NT2/D1 (cell line): ENCODE results near the gene PDE6A.
"Not testable (repeated sequence)": the region's sequence is repeated elsewhere in the genome, so short reads cannot be mapped to it uniquely, and the experiment has no call there.

Source experiments
- DNase-seq: peaks from one replicate; pipeline ENCODE4 v3.0.0-alpha.2; 2011; ENCODE audit warnings: low read depth, low spot score
- H3K27me3 ChIP-seq: 2 replicates; pipeline ENCODE4 v1.6.0; 2011; ENCODE audit warnings: mild to moderate bottlenecking; ENCODE audit not compliant: insufficient read length, insufficient read depth
- H3K36me3 ChIP-seq: 2 replicates; pipeline ENCODE4 v1.6.1; 2011; ENCODE audit warnings: mild to moderate bottlenecking, low read length, mixed read lengths; ENCODE audit not compliant: insufficient read depth, insufficient read length
- H3K4me1 ChIP-seq: 2 replicates; pipeline ENCODE4 v1.5.1; 2011; ENCODE audit not compliant: insufficient read depth, insufficient read length
- H3K4me3 ChIP-seq: 2 replicates; pipeline ENCODE4 v1.5.1; 2011; ENCODE audit warnings: low read depth; ENCODE audit not compliant: insufficient read length
- H3K9ac ChIP-seq: 2 replicates; pipeline ENCODE4 v1.6.0; 2011; ENCODE audit warnings: low read depth; ENCODE audit not compliant: insufficient read length
- H3K9me3 ChIP-seq: 2 replicates; pipeline ENCODE4 v1.5.1; 2011; ENCODE audit warnings: mild to moderate bottlenecking, low read length; ENCODE audit not compliant: insufficient read depth
- SUZ12 ChIP-seq: IDR thresholded peaks from 2 replicates; pipeline ENCODE4 v1.6.1; 2011; ENCODE audit not compliant: insufficient read length, insufficient read depth; ENCODE audit errors: extremely low read depth
- YY1 ChIP-seq: IDR thresholded peaks from 2 replicates; pipeline ENCODE4 v1.6.1; 2011; ENCODE audit not compliant: insufficient read length, insufficient read depth
- ZNF274 ChIP-seq: IDR thresholded peaks from 2 replicates; pipeline ENCODE4 v1.6.1; 2011; ENCODE audit warnings: mild to moderate bottlenecking, low read depth, low read length

PDE6A gene

GRCh38 chr5:149870232-149870631 is 74.4 kb downstream of the PDE6A start:
- TF ChIP-seq ZNF274, result no peak
- Histone ChIP-seq H3K27me3 (no peaks in the 10 kb centered on the region), H3K36me3 (no peaks in the 10 kb centered on the region)

DNA sequence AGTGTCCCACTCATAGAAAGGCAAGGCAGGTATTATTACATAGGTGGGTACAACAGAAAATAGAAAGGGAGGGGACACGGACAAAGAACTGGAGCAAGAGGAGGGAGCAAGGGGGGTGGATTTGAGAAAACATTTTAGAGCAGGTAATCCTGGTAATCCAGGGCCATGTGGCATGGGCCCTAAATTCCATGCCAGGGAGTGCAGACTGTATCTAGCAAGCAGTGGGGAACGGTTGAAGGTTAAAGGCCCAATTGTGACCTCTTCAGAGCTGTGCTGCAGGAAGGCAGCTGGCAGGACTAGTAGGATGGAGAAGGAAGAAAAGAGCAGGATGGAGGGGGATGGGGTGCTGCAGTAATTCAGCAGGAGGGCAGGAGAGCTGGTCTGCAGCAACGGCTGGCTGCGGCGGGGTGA is 75.2 kb downstream of the PDE6A start:
- Histone ChIP-seq H3K4me1 (no peaks in the 10 kb centered on the region), H3K9me3 (no peaks in the 10 kb centered on the region), H3K27me3 (no peaks in the 10 kb centered on the region), H3K9ac (no peak overlapping the region), H3K36me3 (no peaks in the 10 kb centered on the region), H3K4me3 (no peak overlapping the region)
- TF ChIP-seq ZNF274 (no peak), SUZ12 (no peak), YY1 (no peak)
- DNase-seq, result no peak

More at GRCh38 chr5:149870232-149870631, 74.4 kb downstream of the PDE6A start:
- Histone ChIP-seq H3K4me1 (no peaks in the 10 kb centered on the region), H3K9ac (no peak overlapping the region), H3K9me3 (no peaks in the 10 kb centered on the region), H3K4me3 (no peak overlapping the region)
- DNase-seq, result no peak

- TF ChIP-seq YY1 (no peak), SUZ12 (no peak), ZNF274 (no peak)
- Histone ChIP-seq H3K4me3 (no peak overlapping the region), H3K9ac (no peak overlapping the region), H3K27me3 (no peaks in the 10 kb centered on the region), H3K4me1 (peaks cover 3% of the 10 kb centered on the region), H3K9me3 (no peaks in the 10 kb centered on the region), H3K36me3 (no peaks in the 10 kb centered on the region)
- DNase-seq, result no peak
Observed at GRCh38 chr5:149865746-149866145, 78.8 kb downstream of the PDE6A start.

DNA sequence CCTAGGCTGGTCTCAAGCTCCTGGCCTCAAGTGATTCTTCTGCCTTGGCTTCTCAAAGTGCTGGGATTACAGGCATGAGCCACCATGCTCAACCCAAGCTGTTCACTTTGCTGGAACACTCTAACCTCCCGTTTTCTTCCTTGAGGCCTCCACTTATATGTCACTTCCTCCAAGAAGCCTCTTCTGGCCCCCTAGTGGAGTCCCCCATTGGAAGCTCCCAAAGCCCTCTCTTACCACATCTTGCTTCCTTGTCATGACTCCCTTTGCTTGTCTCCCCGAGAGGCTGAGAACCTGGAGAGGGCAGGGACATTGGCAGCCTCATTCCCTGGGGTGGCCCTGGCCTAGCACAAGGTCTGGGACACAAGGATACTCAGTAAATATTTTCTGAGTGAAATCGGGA is 80.8 kb downstream of the PDE6A start:
- no peaks in the 10 kb centered on the region for H3K36me3 ChIP-seq

DNA sequence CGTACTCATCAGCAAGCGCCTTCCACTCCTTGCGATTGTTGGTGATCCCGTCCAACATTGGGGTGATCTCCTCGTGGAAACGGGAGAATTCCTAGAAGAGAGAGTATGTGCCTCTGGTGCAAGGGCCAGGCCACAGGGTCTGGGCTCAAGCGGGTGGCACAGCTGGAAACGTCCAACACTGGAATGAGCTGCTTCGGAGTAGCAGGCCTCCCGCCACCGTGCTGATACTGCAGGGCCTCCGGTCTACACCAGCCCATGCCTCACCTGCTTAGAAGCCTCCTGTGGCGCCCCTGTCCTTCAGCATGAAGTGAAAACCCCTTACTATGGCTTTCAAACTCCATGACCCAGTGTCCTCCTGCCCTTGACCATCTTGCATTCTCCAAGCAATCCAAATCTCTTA is 81.4 kb downstream of the PDE6A start:
- Histone ChIP-seq H3K9ac (no peak overlapping the region), H3K4me3 (no peak overlapping the region), H3K4me1 (peaks cover 3% of the 10 kb centered on the region), H3K36me3 (no peaks in the 10 kb centered on the region), H3K27me3 (no peaks in the 10 kb centered on the region), H3K9me3 (no peaks in the 10 kb centered on the region)
- DNase-seq, result no peak
- no peak for TF ChIP-seq YY1

More for the DNA sequence above, 80.8 kb downstream of the PDE6A start:
- H3K4me1 ChIP-seq, result peaks cover 3% of the 10 kb centered on the region
- H3K9ac ChIP-seq, result no peak overlapping the region
- H3K9me3 ChIP-seq, result no peaks in the 10 kb centered on the region
- H3K27me3 ChIP-seq, result no peaks in the 10 kb centered on the region
- H3K4me3 ChIP-seq, result no peak overlapping the region
- no peak for DNase-seq
- TF ChIP-seq YY1 (no peak), SUZ12 (no peak), ZNF274 (no peak)

DNA sequence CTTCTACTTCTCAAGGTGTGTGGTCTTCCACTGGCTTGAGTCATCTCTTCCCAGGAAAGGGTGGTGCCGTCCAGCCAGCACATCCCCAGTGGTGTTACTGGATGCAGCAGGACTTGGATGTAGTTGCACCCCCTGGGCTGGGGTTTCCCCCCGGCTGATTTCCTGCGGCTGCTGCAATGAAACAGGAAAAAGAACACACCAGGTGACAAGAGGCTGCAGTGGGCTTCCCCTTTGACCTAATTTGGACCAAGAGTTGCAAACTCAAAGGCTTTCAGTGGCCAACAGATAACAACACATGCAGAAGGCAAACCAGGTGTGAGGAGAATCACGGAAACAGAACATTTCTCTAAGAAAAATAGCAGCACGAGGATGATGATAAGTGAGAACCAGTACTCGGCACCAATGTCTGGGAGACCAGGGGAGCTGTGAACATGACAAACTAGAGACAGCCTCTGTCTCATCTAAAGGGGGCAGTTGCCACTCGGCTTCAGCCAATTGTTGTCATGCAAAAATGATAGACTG is 83.7 kb downstream of the PDE6A start:
- Histone ChIP-seq H3K4me3 (no peak overlapping the region), H3K4me1 (peaks cover 3% of the 10 kb centered on the region), H3K27me3 (no peaks in the 10 kb centered on the region), H3K9me3 (no peaks in the 10 kb centered on the region), H3K36me3 (no peaks in the 10 kb centered on the region), H3K9ac (no peak overlapping the region)
- no peak for TF ChIP-seq ZNF274
- no peak for TF ChIP-seq SUZ12
- TF ChIP-seq YY1, result no peak
- no peak for DNase-seq

- no peak overlapping the region for H3K4me3 ChIP-seq
- H3K9ac ChIP-seq, result no peak overlapping the region
- H3K4me1 ChIP-seq, result peaks cover 3% of the 10 kb centered on the region
- no peak for TF ChIP-seq ZNF274
- no peak for TF ChIP-seq SUZ12
- no peaks in the 10 kb centered on the region for H3K27me3 ChIP-seq
- DNase-seq, result no peak
- no peaks in the 10 kb centered on the region for H3K36me3 ChIP-seq
- no peaks in the 10 kb centered on the region for H3K9me3 ChIP-seq
Observed at GRCh38 chr5:149859746-149860145, 84.8 kb downstream of the PDE6A start.

DNA sequence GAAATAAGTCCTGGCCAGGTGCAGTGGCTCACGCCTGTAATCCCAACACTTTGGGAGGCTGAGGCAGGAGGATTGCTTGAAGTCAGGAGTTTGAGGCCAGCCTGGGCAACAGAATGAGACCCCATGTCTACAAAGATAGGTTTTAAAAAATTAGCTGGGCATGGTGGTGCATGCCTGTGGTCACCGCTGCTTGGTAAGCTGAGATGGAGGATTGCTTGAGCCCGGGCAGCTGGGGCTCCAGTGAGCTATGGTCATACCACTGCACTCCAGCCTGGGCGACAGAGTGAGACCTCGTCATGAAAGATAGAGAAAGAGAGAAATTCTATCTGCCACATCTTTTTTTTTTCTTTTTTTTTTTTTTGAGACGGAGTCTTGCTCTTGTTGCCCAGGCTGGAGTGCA is 86.1 kb downstream of the PDE6A start:
- DNase-seq, result not testable (repeated sequence)

DNA sequence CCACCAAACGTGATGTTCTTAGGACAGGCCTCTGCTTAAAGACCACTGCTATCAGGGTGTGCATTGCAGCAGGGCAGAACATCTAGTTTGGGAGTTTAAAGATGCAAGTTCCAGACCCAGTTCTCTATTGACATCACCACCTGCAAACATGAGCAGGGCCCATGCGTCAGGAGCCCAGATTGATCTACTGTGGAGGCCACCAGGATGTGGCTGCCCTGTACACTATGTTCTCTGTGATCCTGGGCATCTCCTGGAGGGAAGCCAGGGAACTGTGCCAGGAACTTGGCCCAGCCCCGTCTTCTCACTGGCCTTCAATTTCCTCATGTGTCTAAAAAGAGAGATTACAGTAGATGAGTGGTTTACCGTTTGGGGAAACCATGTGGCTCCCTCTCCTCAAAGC is 87.1 kb downstream of the PDE6A start:
- H3K9ac ChIP-seq, result no peak overlapping the region
- peaks cover 3% of the 10 kb centered on the region for H3K4me1 ChIP-seq
- no peak for DNase-seq
- TF ChIP-seq SUZ12 (no peak), ZNF274 (no peak), YY1 (no peak)
- no peak overlapping the region for H3K4me3 ChIP-seq
- no peaks in the 10 kb centered on the region for H3K27me3 ChIP-seq
- H3K9me3 ChIP-seq, result no peaks in the 10 kb centered on the region
- no peaks in the 10 kb centered on the region for H3K36me3 ChIP-seq

More for the DNA sequence above, 86.1 kb downstream of the PDE6A start:
- not testable (repeated sequence) for H3K4me3 ChIP-seq, H3K9ac ChIP-seq, H3K9me3 ChIP-seq, H3K27me3 ChIP-seq, H3K36me3 ChIP-seq, H3K4me1 ChIP-seq
